Osteoblast (primary cell): ENCODE measurements around the gene ALDH3B2. TPM values are rescaled to one million over a fixed set of nuclear protein-coding genes. Genes with fewer than 3 reads are reported as not detected.
A peak's percentile ranks its signal among the peaks of the same experiment; 100 is the strongest.

Source experiments
- DNase-seq: peaks from one replicate; pipeline ENCODE4 v3.0.0; 2011; ENCODE audit warnings: low spot score, mixed read lengths; ENCODE audit not compliant: insufficient read length; ENCODE audit errors: missing footprints
- H2AFZ ChIP-seq: 2 replicates; pipeline ENCODE4 v1.6.0; 2011; ENCODE audit warnings: mild to moderate bottlenecking, low read length
- H3K27ac ChIP-seq: 2 replicates; pipeline ENCODE4 v1.5.1; 2011; ENCODE audit warnings: mild to moderate bottlenecking, low read depth, low read length, moderate library complexity
- H3K27me3 ChIP-seq: 2 replicates; pipeline ENCODE4 v1.6.0; 2012; ENCODE audit warnings: mild to moderate bottlenecking, control low read depth, inconsistent platforms, low read length, moderate library complexity; ENCODE audit not compliant: insufficient read depth
- H3K36me3 ChIP-seq: 2 replicates; pipeline ENCODE4 v1.5.1; 2011; ENCODE audit warnings: mild to moderate bottlenecking, low read length, control low read depth, moderate library complexity; ENCODE audit not compliant: insufficient read depth
- H3K4me1 ChIP-seq: 2 replicates; pipeline ENCODE4 v1.5.1; 2011; ENCODE audit warnings: mild to moderate bottlenecking, low read length, control low read depth, moderate library complexity; ENCODE audit not compliant: insufficient read depth
- H3K4me2 ChIP-seq: 2 replicates; pipeline ENCODE4 v1.6.0; 2011; ENCODE audit warnings: mild to moderate bottlenecking, low read length; ENCODE audit not compliant: insufficient read depth
- H3K4me3 ChIP-seq: fragments of 200-600 bp; sonication (generic); 3 replicates; pipeline ENCODE4 v1.5.1; 2012; ENCODE audit warnings: mild to moderate bottlenecking, low read length, inconsistent platforms; ENCODE audit not compliant: insufficient read depth
- H3K79me2 ChIP-seq: 2 replicates; pipeline ENCODE4 v1.6.0; 2012; ENCODE audit warnings: mild to moderate bottlenecking, low read length, control low read depth, inconsistent platforms; ENCODE audit not compliant: insufficient read depth
- H3K9me3 ChIP-seq: 2 replicates; pipeline ENCODE4 v1.5.1; 2011; ENCODE audit warnings: low read depth, low read length, control low read depth
- H4K20me1 ChIP-seq: 2 replicates; pipeline ENCODE4 v1.6.0; 2012; ENCODE audit warnings: mild to moderate bottlenecking, low read length, control low read depth; ENCODE audit not compliant: insufficient read depth
- total RNA-seq: library from RNA; depleted of rRNA; stranded (reverse); fragments of >200 nt; gene quantifications from 2 replicates; pipeline ENCODE4 v1.2.3, GENCODE V29; 2012
- TF ChIP-seq, protein P1 (sequence below): IDR thresholded peaks from 2 replicates; pipeline ENCODE4 v1.5.1; 2011; ENCODE audit warnings: mild to moderate bottlenecking, low read depth, low read length, moderate library complexity; ENCODE audit errors: extremely low read depth

Gene ALDH3B2
- total RNA-seq, 1 donor = not detected

DNA sequence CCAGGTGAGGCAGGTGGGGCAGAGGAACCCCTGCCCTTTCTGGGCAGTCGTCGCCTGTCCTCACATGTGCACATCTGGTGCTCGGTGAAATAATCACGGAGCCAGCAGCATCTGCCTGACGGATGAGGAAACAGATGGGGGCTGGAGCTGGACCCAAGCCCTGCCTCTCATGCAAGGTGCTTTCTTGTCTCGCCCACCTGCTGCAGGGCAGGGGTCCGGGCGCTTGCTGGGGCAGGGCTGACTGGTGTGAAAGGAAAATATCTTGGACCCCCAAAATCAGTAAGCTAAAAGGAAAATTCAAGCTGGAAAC, 3.3 kb downstream of the ALDH3B2 start:
- Histone ChIP-seq H3K27ac (no peak overlapping the region), H3K36me3 (no peaks in the 10 kb centered on the region), H3K4me3 (no peak overlapping the region), H4K20me1 (no peaks in the 10 kb centered on the region), H3K27me3 (peaks cover 3% of the 10 kb centered on the region), H2AFZ (no peak overlapping the region), H3K9me3 (no peaks in the 10 kb centered on the region), H3K4me2 (no peak overlapping the region), H3K4me1 (no peaks in the 10 kb centered on the region), H3K79me2 (no peaks in the 10 kb centered on the region)
- TF ChIP-seq, protein P1, sequence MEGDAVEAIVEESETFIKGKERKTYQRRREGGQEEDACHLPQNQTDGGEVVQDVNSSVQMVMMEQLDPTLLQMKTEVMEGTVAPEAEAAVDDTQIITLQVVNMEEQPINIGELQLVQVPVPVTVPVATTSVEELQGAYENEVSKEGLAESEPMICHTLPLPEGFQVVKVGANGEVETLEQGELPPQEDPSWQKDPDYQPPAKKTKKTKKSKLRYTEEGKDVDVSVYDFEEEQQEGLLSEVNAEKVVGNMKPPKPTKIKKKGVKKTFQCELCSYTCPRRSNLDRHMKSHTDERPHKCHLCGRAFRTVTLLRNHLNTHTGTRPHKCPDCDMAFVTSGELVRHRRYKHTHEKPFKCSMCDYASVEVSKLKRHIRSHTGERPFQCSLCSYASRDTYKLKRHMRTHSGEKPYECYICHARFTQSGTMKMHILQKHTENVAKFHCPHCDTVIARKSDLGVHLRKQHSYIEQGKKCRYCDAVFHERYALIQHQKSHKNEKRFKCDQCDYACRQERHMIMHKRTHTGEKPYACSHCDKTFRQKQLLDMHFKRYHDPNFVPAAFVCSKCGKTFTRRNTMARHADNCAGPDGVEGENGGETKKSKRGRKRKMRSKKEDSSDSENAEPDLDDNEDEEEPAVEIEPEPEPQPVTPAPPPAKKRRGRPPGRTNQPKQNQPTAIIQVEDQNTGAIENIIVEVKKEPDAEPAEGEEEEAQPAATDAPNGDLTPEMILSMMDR = no peak
- DNase-seq = peak; percentile 46

DNA sequence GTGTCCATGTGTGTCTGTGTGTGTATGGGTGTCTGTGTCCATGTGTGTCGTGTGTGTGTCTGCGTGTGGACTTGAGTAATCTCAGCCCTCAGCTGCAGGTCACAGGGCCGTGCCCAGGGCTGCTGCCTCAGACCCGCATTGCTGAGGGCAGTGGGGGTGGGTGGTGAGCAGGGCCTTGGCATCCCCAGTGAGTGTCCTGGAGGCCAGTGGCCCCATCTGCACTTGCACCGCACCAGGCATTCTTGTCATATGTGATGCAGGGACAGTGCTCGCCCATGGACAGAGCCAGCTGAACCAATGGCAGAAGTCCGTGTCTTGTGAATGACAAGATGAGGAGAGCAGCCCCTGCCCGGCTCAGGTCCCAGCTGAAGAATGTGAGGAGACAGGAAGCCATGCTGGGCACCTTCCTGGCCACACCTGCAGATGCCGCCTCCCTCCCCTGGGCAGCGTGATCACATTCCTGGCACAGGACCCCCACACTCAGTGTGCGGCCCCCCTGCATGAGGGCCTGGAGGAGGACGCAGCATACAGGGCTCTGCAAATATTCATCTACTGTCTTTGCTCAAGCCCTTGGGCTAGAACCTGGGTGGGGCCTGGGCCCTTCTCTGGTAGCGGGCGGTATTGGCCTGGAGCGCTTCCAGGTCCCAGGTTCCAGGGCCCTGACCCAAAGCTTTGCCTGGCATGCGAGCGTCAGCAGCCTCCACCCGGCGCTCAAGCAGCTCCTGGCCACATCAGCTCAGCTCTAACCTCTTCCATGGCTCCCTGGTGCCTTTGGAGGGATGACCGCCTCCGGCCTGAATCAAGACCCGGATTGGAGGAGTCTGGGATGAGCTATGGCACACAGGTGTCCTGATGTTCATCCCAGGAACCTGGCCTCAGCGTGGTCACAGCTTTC, 3.9 kb downstream of the ALDH3B2 start:
- H4K20me1 ChIP-seq = no peaks in the 10 kb centered on the region
- H3K4me1 ChIP-seq = no peaks in the 10 kb centered on the region
- H3K27ac ChIP-seq = no peak overlapping the region
- H2AFZ ChIP-seq = no peak overlapping the region
- DNase-seq = peak; percentile 39
- H3K79me2 ChIP-seq = no peaks in the 10 kb centered on the region
- H3K36me3 ChIP-seq = no peaks in the 10 kb centered on the region
- H3K27me3 ChIP-seq = peaks cover 3% of the 10 kb centered on the region
- no peak overlapping the region for H3K4me2 ChIP-seq
- no peak overlapping the region for H3K4me3 ChIP-seq
- TF ChIP-seq, protein P1 = no peak
- no peaks in the 10 kb centered on the region for H3K9me3 ChIP-seq

DNA sequence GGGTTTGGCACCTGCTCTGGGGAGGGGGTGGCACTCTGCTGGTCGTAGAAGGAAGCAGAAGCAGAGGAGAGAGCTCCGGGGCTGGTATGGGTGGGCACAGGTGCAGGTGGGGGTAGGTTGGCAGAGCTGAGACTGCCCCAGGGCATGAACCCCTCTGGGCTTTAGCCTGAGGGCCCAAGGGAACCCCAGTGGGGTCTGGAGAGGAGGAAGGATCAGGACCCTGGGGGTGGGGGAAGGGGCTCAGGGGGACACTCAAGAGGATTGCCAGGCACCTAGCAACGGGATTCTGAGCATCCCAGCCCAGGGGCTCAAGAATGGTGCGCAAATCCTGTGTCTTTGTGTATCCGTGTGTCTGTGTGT, 6.3 kb downstream of the ALDH3B2 start:
- Histone ChIP-seq H3K9me3 (no peaks in the 10 kb centered on the region), H3K4me2 (no peak overlapping the region), H3K27ac (no peak overlapping the region), H3K36me3 (no peaks in the 10 kb centered on the region), H3K27me3 (no peaks in the 10 kb centered on the region), H2AFZ (no peak overlapping the region), H3K4me1 (no peaks in the 10 kb centered on the region), H4K20me1 (no peaks in the 10 kb centered on the region), H3K4me3 (no peak overlapping the region), H3K79me2 (no peaks in the 10 kb centered on the region)
- peak; percentile 25 for DNase-seq
- TF ChIP-seq, protein P1 = no peak

DNA sequence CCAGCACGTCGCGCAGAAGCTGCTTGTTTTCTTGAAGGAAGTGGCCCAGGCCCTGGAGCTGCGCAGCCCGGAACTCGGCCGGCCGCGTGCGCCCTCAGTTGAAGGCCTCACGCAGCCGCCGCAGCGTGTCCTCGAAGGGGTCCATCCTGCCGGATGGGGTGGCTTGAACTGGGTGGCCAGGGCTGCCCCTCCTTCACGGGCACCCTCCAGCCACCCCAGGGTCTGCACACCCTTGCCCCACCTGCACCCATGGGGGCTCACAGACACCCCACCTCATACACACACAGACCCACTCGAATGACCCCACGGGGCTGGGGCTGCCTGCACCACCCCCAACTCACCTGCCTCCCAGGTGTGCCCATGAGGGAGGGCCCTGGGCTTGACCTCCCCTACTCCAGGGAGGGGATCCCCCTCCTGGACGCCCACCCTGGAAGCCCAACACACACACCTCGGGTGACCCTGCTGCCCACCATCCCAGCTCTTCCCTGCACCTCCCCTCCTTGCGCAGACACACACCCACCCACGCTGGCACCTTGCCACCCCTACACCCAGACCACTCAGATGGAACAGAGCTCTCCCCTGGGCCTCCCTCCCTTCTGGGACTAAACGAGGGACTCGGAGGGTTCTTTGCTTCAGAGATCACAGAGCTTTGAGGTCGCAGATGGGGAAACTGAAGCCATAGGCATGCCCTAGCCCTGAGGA, 6.8 kb downstream of the ALDH3B2 start:
- Histone ChIP-seq H3K9me3 (no peaks in the 10 kb centered on the region), H2AFZ (no peak overlapping the region), H3K4me2 (no peak overlapping the region), H3K27me3 (no peaks in the 10 kb centered on the region), H3K27ac (no peak overlapping the region), H4K20me1 (no peaks in the 10 kb centered on the region), H3K79me2 (no peaks in the 10 kb centered on the region), H3K36me3 (no peaks in the 10 kb centered on the region), H3K4me3 (no peak overlapping the region), H3K4me1 (no peaks in the 10 kb centered on the region)
- DNase-seq = peak; percentile 55
- TF ChIP-seq, protein P1 = no peak
